ENCODE results near the gene GKN1. TPM values are rescaled to one million over a fixed set of nuclear protein-coding genes. Genes with fewer than 3 reads are reported as not detected.

GKN1 gene
- total RNA-seq, 2 donors from 2014 or later: not detected

GRCh38 chr2:69022548-69022947 lies 48.1 kb downstream of the GKN1 start:
- ATAC-seq (peak in 1 of 2 donors; percentile 48), DNase-seq (no peak)
- intact Hi-C loops (cut with DNase I): no loop called here

- ATAC-seq (no peak), DNase-seq (no peak)
- intact Hi-C loops (cut with DNase I): no loop called here
These were observed 48.8 kb downstream of the GKN1 start for GRCh38 chr2:69023236-69023635.

- DNase-seq: no peak
- intact Hi-C loops (cut with DNase I): no loop called here
- ATAC-seq: peak in 1 of 2 donors; percentile 75
These were observed 51.6 kb downstream of the GKN1 start for GRCh38 chr2:69026026-69026425.

GRCh38 chr2:69026691-69027459 lies 52.4 kb downstream of the GKN1 start:
- no peak for ATAC-seq
- intact Hi-C loops (cut with DNase I): no loop called here

More at GRCh38 chr2:69026691-69027459, 52.4 kb downstream of the GKN1 start:
- DNase-seq: no peak

Other genes with a start within 250 kb of the GKN1 start
- 10 to 100 TPM in 1 of 2 donors, 1 to 10 TPM in 1; 6.8 to 11.0 TPM for gene ARHGAP25, start 239.8 kb upstream of the GKN1 start, total RNA-seq
- 10 to 100 TPM in 1 of 2 donors, under 1 TPM in 1; 0.27 to 36.7 TPM for gene BMP10, start 103.2 kb upstream of the GKN1 start, total RNA-seq
- not detected for gene GKN2, start 21.7 kb upstream of the GKN1 start, total RNA-seq
- 10 to 100 TPM; 38.4 to 39.9 TPM for gene ANTXR1, start 38.5 kb downstream of the GKN1 start, total RNA-seq

Measured in left cardiac atrium (tissue), 4 donors.